Astrocyte (in vitro differentiated cells and primary cell): ENCODE measurements around the gene PARN. TPM values are rescaled to one million over a fixed set of nuclear protein-coding genes. Genes with fewer than 3 reads are reported as not detected.

Source experiments
- DNase-seq: peaks from one replicate; pipeline ENCODE4 v3.0.0-alpha.2; 2010; ENCODE audit warnings: low read depth
- FAIRE-seq: peaks from 2 replicates; lab custom pipeline; 2011; peaks lifted over from hg19 to GRCh38; lab: Jason Lieb, UNC
- H2AFZ ChIP-seq: 2 replicates; pipeline ENCODE4 v1.6.0; 2012; ENCODE audit warnings: low read depth, low read length, inconsistent platforms
- H3K27ac ChIP-seq: 2 replicates; pipeline ENCODE4 v1.5.1; 2011; ENCODE audit warnings: low read depth, low read length, inconsistent platforms
- H3K27me3 ChIP-seq: 2 replicates; pipeline ENCODE4 v1.6.0; 2011; ENCODE audit warnings: low read length, inconsistent platforms; ENCODE audit not compliant: insufficient read depth
- H3K36me3 ChIP-seq: 2 replicates; pipeline ENCODE4 v1.5.1; 2011; ENCODE audit warnings: low read length, inconsistent platforms; ENCODE audit not compliant: insufficient read depth
- H3K4me1 ChIP-seq: 2 replicates; pipeline ENCODE4 v1.5.1; 2011; ENCODE audit warnings: low read length, inconsistent platforms; ENCODE audit not compliant: insufficient read depth
- H3K4me2 ChIP-seq: 2 replicates; pipeline ENCODE4 v1.6.0; 2012; ENCODE audit warnings: low read length, inconsistent platforms
- H3K4me3 ChIP-seq: 2 replicates; pipeline ENCODE4 v1.5.1; 2011; ENCODE audit warnings: low read depth, mild to moderate bottlenecking, low read length, inconsistent platforms; ENCODE audit not compliant: insufficient read depth
- H3K79me2 ChIP-seq: 2 replicates; pipeline ENCODE4 v1.6.0; 2012; ENCODE audit warnings: mild to moderate bottlenecking, low read length, inconsistent platforms; ENCODE audit not compliant: insufficient read depth
- H3K9ac ChIP-seq: 2 replicates; pipeline ENCODE4 v1.6.0; 2012; ENCODE audit warnings: mild to moderate bottlenecking, low read length, inconsistent platforms
- H3K9me3 ChIP-seq: 2 replicates; pipeline ENCODE4 v1.5.1; 2012; ENCODE audit warnings: low read depth, mild to moderate bottlenecking, low read length, inconsistent platforms; ENCODE audit not compliant: insufficient read depth
- H4K20me1 ChIP-seq: 2 replicates; pipeline ENCODE4 v1.6.0; 2012; ENCODE audit warnings: low read length, inconsistent platforms; ENCODE audit not compliant: insufficient read depth
- H3K27ac Mint-ChIP-seq: one replicate; pipeline ENCODE4 v1.8.0; 2021; ENCODE audit warnings: mild to moderate bottlenecking, mixed read lengths; ENCODE audit not compliant: unreplicated experiment
- H3K27me3 Mint-ChIP-seq: one replicate; pipeline ENCODE4 v1.8.0; 2021; ENCODE audit warnings: low read depth, mixed read lengths; ENCODE audit not compliant: unreplicated experiment
- H3K36me3 Mint-ChIP-seq: one replicate; pipeline ENCODE4 v1.8.0; 2021; ENCODE audit warnings: low read depth, mixed read lengths; ENCODE audit not compliant: unreplicated experiment
- H3K4me1 Mint-ChIP-seq: one replicate; pipeline ENCODE4 v1.8.0; 2021; ENCODE audit warnings: low read depth, mixed read lengths; ENCODE audit not compliant: unreplicated experiment
- H3K4me3 Mint-ChIP-seq: one replicate; pipeline ENCODE4 v1.8.0; 2021; ENCODE audit warnings: mild to moderate bottlenecking, moderate library complexity, mixed read lengths; ENCODE audit not compliant: unreplicated experiment
- H3K9me3 Mint-ChIP-seq: one replicate; pipeline ENCODE4 v1.8.0; 2021; ENCODE audit warnings: mild to moderate bottlenecking, mixed read lengths; ENCODE audit not compliant: unreplicated experiment
- CTCF ChIP-seq: IDR thresholded peaks from 2 replicates; pipeline ENCODE4 v1.5.1; 2011; ENCODE audit warnings: low read depth, mild to moderate bottlenecking, inconsistent platforms, low read length, moderate library complexity; ENCODE audit not compliant: insufficient read depth
- EZH2 ChIP-seq: IDR thresholded peaks from 2 replicates; pipeline ENCODE4 v1.6.1; 2012; ENCODE audit warnings: mild to moderate bottlenecking, low read length, inconsistent platforms; ENCODE audit not compliant: insufficient read depth
- total RNA-seq: library from RNA; stranded (reverse); gene quantifications from 2 replicates; pipeline ENCODE4 v1.2.1, GENCODE V29; 2021

The PARN gene
- total RNA-seq, 1 donor from 2014 or later = 26.1 TPM

GRCh38 chr16:14489460-14489859, 140.6 kb downstream of the PARN start:
- DNase-seq (no peak), FAIRE-seq (no peak)
- Histone ChIP-seq H3K9me3 (no peaks in the 10 kb centered on the region), H3K79me2 (no peaks in the 10 kb centered on the region), H4K20me1 (no peaks in the 10 kb centered on the region), H3K4me2 (no peak overlapping the region), H3K4me1 (peaks cover 24% of the 10 kb centered on the region), H3K9ac (no peak overlapping the region), H2AFZ (no peak overlapping the region), H3K27ac (no peak overlapping the region), H3K27me3 (no peaks in the 10 kb centered on the region), H3K4me3 (no peak overlapping the region), H3K36me3 (no peaks in the 10 kb centered on the region)
- peak overlapping the region; percentile 9 for H3K27ac Mint-ChIP-seq
- TF ChIP-seq CTCF = peak; percentile 31
- no peak for TF ChIP-seq EZH2
- H3K36me3 Mint-ChIP-seq = peaks cover 4% of the 10 kb centered on the region
- H3K4me3 Mint-ChIP-seq = no peak overlapping the region
- H3K27me3 Mint-ChIP-seq = no peaks in the 10 kb centered on the region
- H3K9me3 Mint-ChIP-seq = no peaks in the 10 kb centered on the region
- peaks cover 42% of the 10 kb centered on the region for H3K4me1 Mint-ChIP-seq

GRCh38 chr16:14487579-14487978, 142.5 kb downstream of the PARN start:
- Histone ChIP-seq H2AFZ (no peak overlapping the region), H3K9ac (peak overlapping the region; percentile 73), H3K27me3 (no peaks in the 10 kb centered on the region), H4K20me1 (no peaks in the 10 kb centered on the region), H3K4me3 (no peak overlapping the region), H3K4me2 (peak overlapping the region; percentile 81), H3K4me1 (peaks cover 24% of the 10 kb centered on the region), H3K27ac (no peak overlapping the region), H3K36me3 (peaks cover under 1% of the 10 kb centered on the region), H3K79me2 (no peaks in the 10 kb centered on the region), H3K9me3 (no peaks in the 10 kb centered on the region)
- DNase-seq = no peak
- Mint-ChIP-seq H3K27ac (peak overlapping the region; percentile 9), H3K4me1 (peaks cover 47% of the 10 kb centered on the region), H3K27me3 (no peaks in the 10 kb centered on the region), H3K36me3 (peaks cover 2% of the 10 kb centered on the region), H3K9me3 (no peaks in the 10 kb centered on the region), H3K4me3 (no peak overlapping the region)
- no peak for FAIRE-seq
- TF ChIP-seq EZH2 (no peak), CTCF (no peak)

- TF ChIP-seq CTCF (no peak), EZH2 (no peak)
- Histone ChIP-seq H3K27ac (peak overlapping the region; percentile 76), H3K9ac (peak overlapping the region; percentile 73), H3K79me2 (no peaks in the 10 kb centered on the region), H2AFZ (peak overlapping the region; percentile 50), H3K4me3 (peak overlapping the region; percentile 45), H3K36me3 (peaks cover 3% of the 10 kb centered on the region), H4K20me1 (no peaks in the 10 kb centered on the region), H3K4me2 (peak overlapping the region; percentile 81), H3K4me1 (peaks cover 20% of the 10 kb centered on the region), H3K27me3 (no peaks in the 10 kb centered on the region), H3K9me3 (no peaks in the 10 kb centered on the region)
- no peak overlapping the region for H3K4me3 Mint-ChIP-seq
- DNase-seq = peak; percentile 94
- peaks cover 39% of the 10 kb centered on the region for H3K4me1 Mint-ChIP-seq
- FAIRE-seq = peak; percentile 100
- H3K9me3 Mint-ChIP-seq = no peaks in the 10 kb centered on the region
- peaks cover 5% of the 10 kb centered on the region for H3K36me3 Mint-ChIP-seq
- no peaks in the 10 kb centered on the region for H3K27me3 Mint-ChIP-seq
- H3K27ac Mint-ChIP-seq = peak overlapping the region; percentile 91
Observed at GRCh38 chr16:14486520-14487303, 143.3 kb downstream of the PARN start.
